Fibroblast of pulmonary artery (primary cell): ENCODE measurements around the gene SH3D19.
"Not testable (repeated sequence)": the region's sequence is repeated elsewhere in the genome, so short reads cannot be mapped to it uniquely, and the experiment has no call there.

Source experiments
- DNase-seq: peaks from one replicate; pipeline ENCODE4 v3.0.0-alpha.2; 2010; ENCODE audit warnings: low read depth
- H3K4me3 ChIP-seq: replicated peaks from 2 replicates; pipeline ENCODE4 v1.5.1; 2011; ENCODE audit warnings: low read depth, mild to moderate bottlenecking, control low read depth, low read length, moderate library complexity
- CTCF ChIP-seq: IDR thresholded peaks from 2 replicates; pipeline ENCODE4 v1.5.1; 2011; ENCODE audit warnings: mild to moderate bottlenecking, control low read depth, low read length, inconsistent platforms; ENCODE audit errors: missing control alignments

Gene SH3D19

GRCh38 chr4:151284534-151285245, 40.7 kb downstream of the SH3D19 start:
- H3K4me3 ChIP-seq = no peak overlapping the region
- no peak for DNase-seq
- TF ChIP-seq CTCF = no peak

DNA sequence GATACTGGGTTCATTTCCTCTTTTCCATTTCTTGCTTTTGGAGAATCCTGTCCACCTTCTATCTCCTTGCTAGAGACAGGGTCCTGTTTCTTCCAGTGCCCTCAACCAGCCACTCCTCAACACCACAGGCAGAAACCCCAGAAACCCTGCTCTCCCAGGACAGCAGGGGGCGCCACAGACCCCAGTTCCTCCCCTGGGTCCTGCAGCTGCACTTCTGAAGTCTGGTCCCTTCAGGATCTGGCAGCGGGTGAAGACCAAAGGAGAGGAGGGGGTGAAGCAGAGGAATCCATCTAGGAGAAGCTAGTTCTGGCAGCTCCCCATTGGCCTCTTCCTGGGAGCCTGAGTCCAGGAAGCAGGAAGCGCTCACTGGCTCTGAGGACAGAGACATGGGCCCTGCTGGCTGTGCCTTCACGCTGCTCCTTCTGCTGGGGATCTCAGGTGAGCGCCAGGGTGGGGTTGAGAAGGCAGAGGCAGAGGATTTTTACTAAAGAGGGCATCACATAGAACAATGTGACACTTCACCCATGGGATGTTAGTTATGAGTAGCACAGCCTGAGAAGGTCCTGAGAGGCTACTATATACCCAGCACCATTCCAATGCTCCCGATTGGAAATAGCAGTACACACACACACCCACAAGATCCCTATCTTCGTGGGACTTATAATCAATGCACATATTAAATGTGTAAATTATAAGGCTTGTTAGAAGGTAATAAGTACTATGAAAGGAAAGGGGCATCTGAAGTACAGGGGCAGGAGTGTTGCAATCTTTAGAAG, 48.4 kb downstream of the SH3D19 start, which contains the start of gene PRSS48:
PRSS48 (plus strand) TSS at position 375 of the 776 bp plus-strand sequence; CDS start at position 387, 12 bp downstream.
- no peak within 1 kb of the TSS for H3K4me3 ChIP-seq
- peak; percentile 81 for TF ChIP-seq CTCF
- peak; percentile 66 for DNase-seq

GRCh38 chr4:151268905-151269304, 56.5 kb downstream of the SH3D19 start:
- H3K4me3 ChIP-seq, DNase-seq: not testable (repeated sequence)

DNA sequence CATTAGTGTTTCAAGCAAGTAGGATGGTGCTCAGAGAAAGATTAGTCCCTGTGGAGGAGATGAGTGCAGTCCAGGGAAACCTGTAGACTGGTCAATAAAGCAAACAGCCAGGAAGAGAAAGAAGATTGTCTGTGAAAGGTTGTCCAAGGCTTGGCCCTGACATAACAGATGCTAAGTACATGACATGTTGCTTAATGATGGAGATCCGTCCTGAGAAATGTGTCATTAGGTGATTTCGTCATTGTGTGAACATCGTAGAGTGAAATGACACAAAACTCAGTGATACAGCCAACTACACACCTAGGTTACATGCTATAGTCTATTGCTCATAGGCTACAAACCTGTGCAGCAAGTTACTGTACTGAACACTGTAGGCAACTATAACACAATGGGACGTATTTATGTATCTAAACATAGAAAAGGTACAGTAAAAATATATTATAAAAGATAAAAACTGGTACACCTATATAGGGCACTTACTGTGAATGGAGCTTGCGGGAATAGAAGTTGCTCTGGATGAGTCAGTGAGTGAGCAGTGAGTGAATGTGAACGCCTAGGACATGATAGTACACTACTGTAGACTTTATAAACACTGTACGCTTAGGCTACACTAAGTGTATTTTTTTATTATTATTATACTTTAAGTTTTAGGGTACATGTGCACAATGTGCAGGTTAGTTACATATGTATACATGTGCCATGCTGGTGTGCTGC, 57.4 kb downstream of the SH3D19 start:
- no peak for DNase-seq
- H3K4me3 ChIP-seq = no peak overlapping the region
- TF ChIP-seq CTCF = no peak

- no peak overlapping the region for H3K4me3 ChIP-seq
- no peak for DNase-seq
- no peak for TF ChIP-seq CTCF
Observed at GRCh38 chr4:151267104-151267503, 58.3 kb downstream of the SH3D19 start.

DNA sequence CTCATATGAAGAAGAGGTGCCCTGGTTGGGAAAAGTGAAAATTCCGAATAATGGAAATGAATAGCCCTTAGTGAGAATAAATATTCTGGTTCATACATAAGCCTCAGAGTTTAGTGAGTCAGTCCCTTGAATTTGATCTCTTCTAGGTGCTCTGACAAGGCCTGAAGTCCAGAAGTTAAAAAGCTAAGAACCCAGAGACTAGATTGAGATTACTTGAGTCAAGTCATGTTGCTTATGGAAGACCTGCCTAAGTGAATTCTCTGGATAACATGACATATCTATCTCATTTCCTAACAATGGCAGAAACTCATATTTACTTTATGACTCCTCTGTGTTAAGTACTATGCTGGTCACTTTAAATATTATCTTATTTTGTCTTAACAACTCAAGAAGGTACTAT, 58.9 kb downstream of the SH3D19 start:
- no peak overlapping the region for H3K4me3 ChIP-seq
- peak; percentile 37 for DNase-seq
- no peak for TF ChIP-seq CTCF

DNA sequence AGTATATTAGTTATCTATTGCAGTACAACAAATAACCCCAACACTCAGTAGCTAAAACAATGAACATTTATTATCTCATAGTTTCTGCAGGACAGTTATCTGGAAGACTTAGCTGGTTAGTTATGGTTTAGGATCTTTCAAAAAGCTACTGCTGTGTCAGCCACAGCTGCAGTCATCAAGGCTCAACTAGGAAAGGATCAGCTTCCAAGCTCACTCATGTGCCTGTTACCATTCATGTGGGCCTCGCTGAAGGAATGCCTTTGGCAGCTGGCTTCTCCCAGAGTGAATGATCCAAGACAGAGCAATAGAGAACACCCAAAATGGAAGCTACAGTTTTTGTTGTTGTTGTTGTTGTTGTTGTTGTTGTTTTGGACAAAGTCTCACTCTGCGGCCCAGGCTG, 62.0 kb downstream of the SH3D19 start:
- DNase-seq = no peak
- H3K4me3 ChIP-seq = no peak overlapping the region
- TF ChIP-seq CTCF = no peak
